Spleen (tissue), 7 donors: ENCODE data around the gene AP1G2.

ENCODE experiments used
- POLR2A ChIP-seq, 3 donors: fragments of 450-650 bp; IDR thresholded peaks; one replicate each; pipeline ENCODE4 v1.5.1; 2017; ENCODE audit warnings: antibody characterized with exemption in 3 of 3, mild to moderate bottlenecking in 1 of 3
- TF ChIP-seq, protein P1 (sequence below), 11 experiments: fragments of 200-600 bp in 7 of 11; fragments of 450-650 bp in 4 of 11; sonication (generic) in 4 of 11; IDR thresholded peaks in 8 of 11; conservative IDR thresholded peaks in 3 of 11; 1 replicate in 7 of 11; 2 replicates in 4 of 11; pipeline versions ENCODE4 v1.4.0 to v1.8.0; 2016 to 2021; ENCODE audit warnings: antibody characterized with exemption in 11 of 11, inconsistent platforms in 4 of 11, mild to moderate bottlenecking in 1 of 11
- donor health status: DM: no; HTN: no; CAD: no; lungs with moderate emphysema.
- donor health status: DM: no; HTN: no; CAD: no.
- donor health status: DM: no; HTN: no; CAD: no.

DNA sequence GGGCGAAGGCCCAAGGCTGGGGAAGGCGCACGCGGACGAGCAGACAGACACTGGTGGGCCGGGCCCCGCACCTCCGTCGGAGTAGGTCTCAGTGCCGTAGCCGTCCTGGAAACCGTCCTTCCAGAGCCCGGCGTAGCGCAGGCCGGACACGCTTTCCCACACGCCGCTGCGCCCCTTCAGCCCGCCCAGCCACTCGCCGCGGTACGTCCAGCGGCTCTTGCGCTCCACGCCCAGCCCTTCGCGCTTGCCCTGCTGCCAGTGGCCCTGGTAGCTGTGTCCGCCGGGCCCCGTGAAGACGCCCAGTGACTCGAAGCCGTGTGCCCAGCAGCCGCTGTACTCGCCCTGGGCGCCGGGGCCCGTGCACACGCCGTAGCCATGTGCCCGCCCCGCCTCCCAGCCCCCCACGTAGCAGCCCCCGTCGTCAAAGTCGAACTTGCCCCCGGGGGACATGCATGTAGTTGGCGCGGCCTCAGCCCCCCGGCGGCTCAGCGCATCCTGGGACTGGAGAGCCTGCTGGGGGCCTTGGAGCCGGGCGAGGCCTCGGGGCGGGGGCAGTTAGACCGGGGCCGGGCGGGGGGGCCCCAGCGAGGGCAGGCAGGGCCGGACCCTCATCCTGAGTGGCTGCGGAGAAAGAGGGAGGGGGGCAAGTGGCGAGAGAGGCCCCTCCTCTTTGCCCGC lies 9.6 kb upstream of the AP1G2 start:
- TF ChIP-seq, protein P1, sequence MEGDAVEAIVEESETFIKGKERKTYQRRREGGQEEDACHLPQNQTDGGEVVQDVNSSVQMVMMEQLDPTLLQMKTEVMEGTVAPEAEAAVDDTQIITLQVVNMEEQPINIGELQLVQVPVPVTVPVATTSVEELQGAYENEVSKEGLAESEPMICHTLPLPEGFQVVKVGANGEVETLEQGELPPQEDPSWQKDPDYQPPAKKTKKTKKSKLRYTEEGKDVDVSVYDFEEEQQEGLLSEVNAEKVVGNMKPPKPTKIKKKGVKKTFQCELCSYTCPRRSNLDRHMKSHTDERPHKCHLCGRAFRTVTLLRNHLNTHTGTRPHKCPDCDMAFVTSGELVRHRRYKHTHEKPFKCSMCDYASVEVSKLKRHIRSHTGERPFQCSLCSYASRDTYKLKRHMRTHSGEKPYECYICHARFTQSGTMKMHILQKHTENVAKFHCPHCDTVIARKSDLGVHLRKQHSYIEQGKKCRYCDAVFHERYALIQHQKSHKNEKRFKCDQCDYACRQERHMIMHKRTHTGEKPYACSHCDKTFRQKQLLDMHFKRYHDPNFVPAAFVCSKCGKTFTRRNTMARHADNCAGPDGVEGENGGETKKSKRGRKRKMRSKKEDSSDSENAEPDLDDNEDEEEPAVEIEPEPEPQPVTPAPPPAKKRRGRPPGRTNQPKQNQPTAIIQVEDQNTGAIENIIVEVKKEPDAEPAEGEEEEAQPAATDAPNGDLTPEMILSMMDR (IDR thresholded peaks at IDR 0.05 in 8 of 11, conservative IDR thresholded peaks at IDR 0.05 in 3 of 11): no peak
- no peak for TF ChIP-seq POLR2A (IDR thresholded peaks at IDR 0.05)
